PFSK-1 (cell line): Measurements from ENCODE around the gene BCL10.

Source experiments
- FOXP2 ChIP-seq: optimal IDR thresholded peaks from 2 replicates; pipeline ENCODE3; 2011; ENCODE audit warnings: borderline replicate concordance, control low read depth, inconsistent platforms; ENCODE audit not compliant: insufficient read depth; ENCODE audit errors: extremely low read length, extremely low read depth
- POLR2AphosphoS5 ChIP-seq: IDR thresholded peaks from 2 replicates; pipeline ENCODE4 v1.6.1; 2012; ENCODE audit warnings: low read depth, mild to moderate bottlenecking, control low read depth, low read length, moderate library complexity
- REST ChIP-seq, 2 experiments: IDR thresholded peaks; 2 replicates each; pipeline versions ENCODE4 v1.6.1 to v1.8.0; 2011 to 2012; ENCODE audit warnings: low read depth in 2 of 2, low read length in 2 of 2, control low read depth in 1 of 2, inconsistent platforms in 1 of 2, mild to moderate bottlenecking in 1 of 2, moderate library complexity in 1 of 2; ENCODE audit not compliant: insufficient read depth in 1 of 2
- SIN3A ChIP-seq: IDR thresholded peaks from 2 replicates; pipeline ENCODE4 v1.6.1; 2012; ENCODE audit warnings: mild to moderate bottlenecking, low read length, moderate library complexity, borderline replicate concordance; ENCODE audit not compliant: insufficient read depth
- TAF1 ChIP-seq: IDR thresholded peaks from 2 replicates; pipeline ENCODE4 v1.6.1; 2012; ENCODE audit warnings: low read length, control low read depth, borderline replicate concordance; ENCODE audit not compliant: insufficient read depth

BCL10 gene

GRCh38 chr1:85245891-85246290, 30.5 kb downstream of the BCL10 start:
- TF ChIP-seq SIN3A (no peak), FOXP2 (no peak), TAF1 (no peak), REST (IDR thresholded peaks at IDR 0.05; ENCODE audit: insufficient read depth in 1 of 2, low read depth in 2 of 2, low read length in 2 of 2) (no peak), POLR2AphosphoS5 (no peak)

GRCh38 chr1:85245456-85245855, 31.0 kb downstream of the BCL10 start:
- TF ChIP-seq TAF1: no peak
- no peak for TF ChIP-seq REST (IDR thresholded peaks at IDR 0.05; ENCODE audit: insufficient read depth in 1 of 2, low read depth in 2 of 2, low read length in 2 of 2)
- TF ChIP-seq POLR2AphosphoS5: no peak
- no peak for TF ChIP-seq SIN3A
- TF ChIP-seq FOXP2: no peak

- TF ChIP-seq FOXP2 (no peak), SIN3A (no peak), REST (IDR thresholded peaks at IDR 0.05; ENCODE audit: insufficient read depth in 1 of 2, low read depth in 2 of 2, low read length in 2 of 2) (no peak), POLR2AphosphoS5 (no peak), TAF1 (no peak)
These were observed 32.0 kb downstream of the BCL10 start for GRCh38 chr1:85244271-85245061.

- no peak for TF ChIP-seq TAF1
- no peak for TF ChIP-seq POLR2AphosphoS5
- no peak for TF ChIP-seq FOXP2
- TF ChIP-seq SIN3A: no peak
- no peak for TF ChIP-seq REST (IDR thresholded peaks at IDR 0.05; ENCODE audit: insufficient read depth in 1 of 2, low read depth in 2 of 2, low read length in 2 of 2)
These were observed 33.1 kb downstream of the BCL10 start for GRCh38 chr1:85243372-85243771.

GRCh38 chr1:85240643-85241042, 35.8 kb downstream of the BCL10 start:
- no peak for TF ChIP-seq POLR2AphosphoS5
- no peak for TF ChIP-seq SIN3A
- TF ChIP-seq REST (IDR thresholded peaks at IDR 0.05; ENCODE audit: insufficient read depth in 1 of 2, low read depth in 2 of 2, low read length in 2 of 2): no peak
